Gastrocnemius medialis (tissue), 4 donors: Measurements from ENCODE around the gene URB2.

Experiments
- CTCF ChIP-seq, 5 experiments: fragments of 450-650 bp in 3 of 5; fragments of 200-600 bp in 2 of 5; sonication (generic) in 2 of 5; IDR thresholded peaks in 4 of 5; conservative IDR thresholded peaks in 1 of 5; 1 replicate in 4 of 5; 2 replicates in 1 of 5; pipeline ENCODE4 v1.5.1; 2016 to 2019; ENCODE audit warnings: antibody characterized with exemption in 5 of 5, mild to moderate bottlenecking in 3 of 5, moderate library complexity in 3 of 5
- POLR2A ChIP-seq, 2 donors: fragments of 450-650 bp; IDR thresholded peaks; one replicate each; pipeline ENCODE4 v1.6.1; 2017; ENCODE audit warnings: antibody characterized with exemption in 2 of 2, mild to moderate bottlenecking in 2 of 2, moderate library complexity in 2 of 2

DNA sequence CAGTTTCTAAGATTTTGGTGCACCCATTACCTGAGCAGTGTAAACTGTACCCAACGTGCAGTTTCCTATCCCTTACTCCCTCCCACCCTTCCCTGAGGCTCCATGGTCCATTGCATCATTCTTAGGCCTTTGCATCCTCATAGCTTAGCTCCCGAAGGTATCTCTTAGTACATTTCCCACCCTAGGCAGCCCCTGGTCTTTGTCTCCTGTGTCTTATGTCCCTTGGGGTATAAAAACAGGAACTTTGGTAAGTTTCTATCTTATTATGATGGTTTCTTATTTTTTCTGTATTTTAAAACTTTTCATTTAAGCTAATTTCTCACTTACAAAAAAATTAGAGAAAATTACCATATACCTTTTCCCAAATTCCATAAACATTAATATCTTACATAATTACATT is 78.1 kb downstream of the URB2 start:
- TF ChIP-seq CTCF (IDR thresholded peaks at IDR 0.05 in 4 of 5, conservative IDR thresholded peaks at IDR 0.05 in 1 of 5) (no peak), POLR2A (IDR thresholded peaks at IDR 0.05) (no peak)
